Muscle layer of colon (tissue), 2 donors: ENCODE results near the gene GDPGP1.
"Not testable (repeated sequence)": the region's sequence is repeated elsewhere in the genome, so short reads cannot be mapped to it uniquely, and the experiment has no call there.

Experiments used
- H3K27ac ChIP-seq: one replicate; pipeline ENCODE4 v1.7.0; 2013; ENCODE audit warnings: low read depth, mild to moderate bottlenecking, low read length, moderate library complexity
- H3K27me3 ChIP-seq, 2 donors: one replicate each; pipeline ENCODE4 v1.7.0; 2013; ENCODE audit warnings: low read length in 2 of 2, mild to moderate bottlenecking in 2 of 2; ENCODE audit not compliant: insufficient read depth in 2 of 2, control insufficient read depth in 1 of 2
- H3K36me3 ChIP-seq: one replicate; pipeline ENCODE4 v1.7.0; 2013; ENCODE audit warnings: mild to moderate bottlenecking, low read length; ENCODE audit not compliant: insufficient read depth
- H3K4me1 ChIP-seq: one replicate; pipeline ENCODE4 v1.7.0; 2013; ENCODE audit warnings: mild to moderate bottlenecking, low read length; ENCODE audit not compliant: insufficient read depth
- H3K4me3 ChIP-seq, 2 donors: one replicate each; pipeline ENCODE4 v1.7.0; 2013; ENCODE audit warnings: low read length in 2 of 2, low read depth in 1 of 2, mild to moderate bottlenecking in 1 of 2, moderate library complexity in 1 of 2
- H3K9ac ChIP-seq: one replicate; pipeline ENCODE4 v1.7.0; 2013; ENCODE audit warnings: low read length
- H3K9me3 ChIP-seq: one replicate; pipeline ENCODE4 v1.7.0; 2013; ENCODE audit warnings: mild to moderate bottlenecking, low read length
- donor health status: abdominal sarcoma.
- donor health status: Adenocarcinoma of cecum.

GDPGP1 gene

DNA sequence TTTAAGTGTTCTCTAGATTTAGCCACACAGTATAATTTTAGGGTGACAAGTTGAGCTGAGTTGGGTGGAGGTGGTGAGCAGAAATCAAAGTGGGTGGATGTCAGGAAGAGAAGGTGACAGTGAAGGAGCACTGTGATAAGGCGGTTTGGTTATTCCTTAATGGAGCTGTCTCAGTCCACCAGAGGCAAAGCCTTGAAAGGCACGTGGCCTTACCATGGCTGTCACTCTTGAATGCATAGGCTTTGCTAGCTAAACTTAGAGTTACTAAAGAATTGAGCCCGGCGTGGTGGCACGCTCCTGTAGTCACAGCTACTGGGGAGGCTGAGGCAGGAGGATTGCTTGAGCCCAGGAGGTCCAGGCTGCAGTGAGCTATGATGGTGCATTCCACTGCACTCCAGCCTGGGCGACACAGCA is 14.8 kb downstream of the GDPGP1 start:
- Histone ChIP-seq H3K27me3 (no peaks in the 10 kb centered on the region), H3K27ac (no peak overlapping the region), H3K4me3 (peak overlapping the region in 1 of 2 donors; percentile 68), H3K9ac (no peak overlapping the region), H3K36me3 (no peaks in the 10 kb centered on the region), H3K9me3 (no peaks in the 10 kb centered on the region), H3K4me1 (peaks cover 9% of the 10 kb centered on the region)

DNA sequence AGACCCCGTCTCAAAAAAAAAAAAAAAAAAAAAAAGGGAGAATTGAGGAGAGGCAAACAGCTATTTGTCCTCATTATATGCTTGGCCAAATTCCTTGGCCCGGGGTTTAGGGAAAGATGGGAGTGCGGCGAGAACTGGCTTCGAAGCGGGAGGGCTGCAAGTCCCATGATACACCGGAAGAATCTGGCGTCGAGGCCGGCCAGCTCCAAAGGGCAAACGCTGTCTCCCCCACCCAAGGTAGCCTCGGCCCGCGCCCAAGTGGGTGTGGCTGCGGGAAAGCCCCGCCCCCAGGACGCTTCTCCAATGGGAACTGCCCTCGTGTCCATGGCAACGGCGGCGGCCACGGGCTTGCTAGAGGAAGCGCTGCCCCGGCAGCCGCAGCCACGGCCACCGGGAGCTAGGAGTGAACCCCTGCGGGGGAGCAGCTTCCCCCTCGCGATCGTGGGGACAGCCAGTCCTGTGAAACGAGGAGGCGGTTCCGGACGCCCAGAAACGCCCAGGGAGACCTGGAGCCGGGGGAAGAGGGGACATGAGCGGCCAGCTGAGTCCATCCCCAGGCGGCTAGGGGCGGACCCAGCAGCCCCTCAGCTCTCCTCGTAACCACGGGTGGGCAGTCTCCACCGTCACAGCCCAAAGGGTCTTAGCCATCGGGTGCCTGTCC is 15.3 kb downstream of the GDPGP1 start, which contains the start of gene TTLL13:
TTLL13 (plus strand) TSS at position 354 of the 661 bp plus-strand sequence. CDS start 1,075 bp downstream, outside the sequence.
- Histone ChIP-seq H3K9me3 (no peaks in the 10 kb centered on the region), H3K36me3 (no peaks in the 10 kb centered on the region), H3K4me1 (peaks cover 9% of the 10 kb centered on the region), H3K9ac (no peak within 1 kb of the TSS), H3K27me3 (no peaks in the 10 kb centered on the region), H3K27ac (no peak within 1 kb of the TSS), H3K4me3 (peak within 1 kb of the TSS; percentile 65 to 68)

DNA sequence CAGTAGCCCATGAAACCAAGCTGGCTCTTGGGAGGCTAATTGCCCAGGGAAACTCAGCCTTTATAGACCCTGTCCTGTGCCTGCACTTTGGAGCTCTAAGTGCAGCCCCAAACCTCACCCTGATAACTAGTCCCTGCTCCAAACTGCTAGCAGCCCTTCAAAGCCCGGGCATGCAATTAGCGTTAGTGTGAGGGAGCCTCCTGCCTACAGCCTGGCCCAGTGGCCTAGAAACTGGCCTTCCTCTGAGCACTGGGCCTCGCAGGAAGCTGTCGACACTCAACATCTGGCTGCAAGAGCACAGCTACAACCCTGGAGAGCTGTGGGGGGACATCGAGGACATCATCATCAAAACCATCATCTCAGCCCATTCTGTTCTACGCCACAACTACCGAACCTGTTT is 23.8 kb downstream of the GDPGP1 start:
- Histone ChIP-seq H3K36me3 (no peaks in the 10 kb centered on the region), H3K27me3 (no peaks in the 10 kb centered on the region), H3K4me1 (no peaks in the 10 kb centered on the region), H3K9ac (no peak overlapping the region), H3K9me3 (no peaks in the 10 kb centered on the region), H3K27ac (no peak overlapping the region), H3K4me3 (no peak overlapping the region)

DNA sequence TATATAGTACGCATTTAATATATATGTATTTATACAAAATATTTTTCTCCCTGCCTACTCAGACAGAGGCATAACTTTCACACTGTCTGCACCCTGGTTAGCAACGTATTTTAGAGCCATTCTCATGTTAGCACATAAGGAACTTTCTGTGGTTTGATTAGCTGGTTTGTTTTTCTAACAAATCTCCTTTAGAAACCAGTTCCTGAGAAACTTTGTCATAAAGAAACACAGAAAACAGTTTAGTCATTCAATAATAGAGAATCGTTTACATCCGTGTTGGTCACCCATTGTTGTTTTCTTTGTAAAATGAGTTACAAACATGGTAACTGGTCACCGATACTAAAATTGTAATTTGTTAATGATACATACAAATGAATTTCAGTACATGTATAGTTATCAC is 25.5 kb downstream of the GDPGP1 start:
- H3K27ac ChIP-seq: no peak overlapping the region

DNA sequence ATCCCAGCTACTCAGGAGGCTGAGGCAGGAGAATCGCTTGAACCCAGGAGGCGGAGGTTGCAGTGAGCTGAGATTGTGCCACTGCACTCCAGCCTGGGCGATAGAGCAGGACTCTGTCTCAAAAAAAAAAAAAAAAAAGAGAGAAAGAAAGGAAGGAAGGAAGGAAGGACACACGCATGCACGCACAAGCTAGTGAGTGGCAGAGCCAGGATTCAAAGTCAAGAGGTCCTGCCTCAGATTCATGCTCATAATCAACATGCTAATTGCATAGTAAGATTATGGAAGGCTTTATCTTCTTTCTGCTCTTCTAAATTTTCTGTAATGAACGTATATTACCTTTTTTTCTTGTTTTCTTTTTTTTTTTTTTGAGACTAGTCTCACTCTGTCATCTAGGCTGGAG is 26.7 kb downstream of the GDPGP1 start:
- not testable (repeated sequence) for H3K4me3 ChIP-seq, H3K4me1 ChIP-seq, H3K36me3 ChIP-seq, H3K9me3 ChIP-seq, H3K27me3 ChIP-seq, H3K27ac ChIP-seq, H3K9ac ChIP-seq

More for the DNA sequence above, 25.5 kb downstream of the GDPGP1 start:
- H3K9ac ChIP-seq: no peak overlapping the region
- peaks cover 4% of the 10 kb centered on the region for H3K4me1 ChIP-seq
- no peak overlapping the region for H3K4me3 ChIP-seq
- H3K9me3 ChIP-seq: no peaks in the 10 kb centered on the region
- H3K36me3 ChIP-seq: no peaks in the 10 kb centered on the region
- H3K27me3 ChIP-seq: no peaks in the 10 kb centered on the region

DNA sequence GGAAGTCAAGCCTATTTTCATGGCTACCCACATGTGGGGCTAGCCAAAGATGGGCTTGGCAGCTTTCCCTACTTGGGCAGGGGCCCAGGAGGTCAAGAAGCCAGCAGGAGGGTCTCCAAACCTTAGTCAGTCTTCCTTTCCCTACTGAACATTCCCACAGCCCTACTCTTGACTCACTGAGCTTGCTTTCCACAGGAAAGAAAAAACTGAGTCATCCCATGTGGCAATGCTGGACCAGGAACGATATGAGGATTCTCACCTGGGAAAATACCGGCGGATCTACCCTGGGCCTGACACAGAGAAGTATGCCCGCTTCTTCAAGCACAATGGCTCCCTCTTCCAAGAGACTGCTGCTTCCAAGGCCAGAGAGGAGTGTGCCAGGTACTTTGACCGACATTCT is 27.8 kb downstream of the GDPGP1 start:
- H3K27me3 ChIP-seq: no peaks in the 10 kb centered on the region
- H3K9me3 ChIP-seq: no peaks in the 10 kb centered on the region
- no peaks in the 10 kb centered on the region for H3K36me3 ChIP-seq
- no peak overlapping the region for H3K4me3 ChIP-seq
- no peak overlapping the region for H3K9ac ChIP-seq
- H3K27ac ChIP-seq: no peak overlapping the region
- peaks cover 11% of the 10 kb centered on the region for H3K4me1 ChIP-seq

DNA sequence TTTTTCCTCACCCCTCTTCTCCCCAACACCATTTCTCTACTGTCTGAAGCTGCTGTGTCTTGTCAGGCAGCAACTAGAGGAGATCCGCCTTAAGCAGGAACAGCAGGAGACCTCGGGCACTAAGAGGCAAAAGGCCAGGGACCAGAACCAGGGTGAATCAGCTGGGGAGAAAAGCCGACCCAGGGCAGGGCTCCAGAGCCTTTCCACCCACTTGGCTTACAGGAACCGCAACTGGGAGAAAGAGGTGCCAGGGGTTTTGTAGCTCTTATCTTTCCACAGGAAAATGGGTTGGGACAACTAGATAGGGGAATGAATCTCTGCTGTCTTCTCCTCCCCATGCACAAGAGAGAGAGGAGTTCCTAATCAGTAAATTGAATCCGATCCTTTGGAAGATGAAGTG is 28.4 kb downstream of the GDPGP1 start:
- Histone ChIP-seq H3K9me3 (no peaks in the 10 kb centered on the region), H3K27me3 (no peaks in the 10 kb centered on the region), H3K4me3 (no peak overlapping the region), H3K4me1 (peaks cover 17% of the 10 kb centered on the region), H3K36me3 (peaks cover under 1% of the 10 kb centered on the region), H3K9ac (no peak overlapping the region), H3K27ac (no peak overlapping the region)

DNA sequence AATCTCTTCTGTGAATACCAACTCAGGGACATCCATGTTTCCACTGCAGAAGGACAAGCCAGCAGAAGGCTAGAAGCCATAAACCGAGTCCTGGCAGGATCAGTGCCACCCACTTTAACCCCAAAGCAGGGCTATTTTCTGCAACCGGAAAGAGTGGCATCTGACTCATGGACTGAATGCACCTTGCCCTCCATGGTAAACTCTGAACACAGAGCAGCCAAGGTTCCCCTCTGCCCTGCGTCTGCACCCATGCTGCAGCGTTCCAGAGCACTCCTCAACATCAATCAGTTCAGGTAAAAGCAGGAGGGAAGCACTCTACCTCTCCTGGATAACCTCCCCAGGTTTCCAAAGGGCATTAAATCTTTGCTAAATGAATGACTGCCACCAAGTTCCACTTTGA is 30.7 kb downstream of the GDPGP1 start:
- Histone ChIP-seq H3K9ac (peak overlapping the region; percentile 83), H3K36me3 (peaks cover 9% of the 10 kb centered on the region), H3K27ac (peak overlapping the region; percentile 94), H3K4me1 (peaks cover 32% of the 10 kb centered on the region), H3K4me3 (peak overlapping the region; percentile 67 to 85), H3K27me3 (no peaks in the 10 kb centered on the region), H3K9me3 (no peaks in the 10 kb centered on the region)

DNA sequence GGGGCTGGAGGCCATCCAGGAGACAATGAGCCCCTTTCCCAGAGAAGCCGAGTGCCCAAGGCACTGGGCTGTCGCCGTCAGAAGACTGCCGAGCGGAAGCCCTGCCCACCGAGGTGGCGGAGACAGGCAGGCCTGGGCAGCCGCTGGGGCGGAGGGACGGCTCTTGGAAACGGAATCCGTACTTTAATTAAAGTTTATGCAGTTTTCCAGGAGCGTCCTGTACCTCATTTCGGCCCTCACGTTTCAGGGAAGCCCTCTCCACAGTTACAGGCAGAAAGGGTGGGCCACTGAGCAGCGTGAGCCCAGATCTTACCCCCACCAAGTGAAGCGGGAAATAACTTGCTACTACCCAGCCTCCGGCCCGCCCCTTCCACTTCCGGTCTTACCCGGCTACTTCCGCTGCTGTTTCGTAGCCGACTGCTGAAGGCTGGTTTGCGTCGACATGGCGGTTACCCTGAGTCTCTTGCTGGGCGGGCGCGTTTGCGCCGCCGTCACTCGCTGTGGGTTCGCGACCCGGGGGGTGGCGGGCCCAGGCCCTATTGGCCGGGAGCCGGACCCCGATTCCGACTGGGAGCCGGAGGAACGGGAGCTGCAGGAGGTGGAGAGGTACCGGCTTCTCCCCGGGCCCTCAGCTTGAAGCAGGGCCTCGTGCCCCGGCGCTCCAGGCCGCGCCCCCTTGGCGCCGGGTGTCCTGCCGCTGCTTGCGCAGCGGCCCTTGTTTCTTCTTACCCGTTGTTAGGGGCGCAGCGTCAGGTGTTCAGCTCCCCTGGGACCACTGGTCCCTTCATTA is 31.5 kb downstream of the GDPGP1 start, which contains the start of gene NGRN:
NGRN (plus strand) TSS at position 402 of the 790 bp plus-strand sequence; CDS start at position 443, 41 bp downstream.
- Histone ChIP-seq H3K4me1 (peaks cover 40% of the 10 kb centered on the region), H3K27me3 (no peaks in the 10 kb centered on the region), H3K27ac (peak within 1 kb of the TSS; percentile 94), H3K9me3 (no peaks in the 10 kb centered on the region), H3K4me3 (peak within 1 kb of the TSS; percentile 67 to 85), H3K9ac (peak within 1 kb of the TSS; percentile 83), H3K36me3 (peaks cover 17% of the 10 kb centered on the region)

DNA sequence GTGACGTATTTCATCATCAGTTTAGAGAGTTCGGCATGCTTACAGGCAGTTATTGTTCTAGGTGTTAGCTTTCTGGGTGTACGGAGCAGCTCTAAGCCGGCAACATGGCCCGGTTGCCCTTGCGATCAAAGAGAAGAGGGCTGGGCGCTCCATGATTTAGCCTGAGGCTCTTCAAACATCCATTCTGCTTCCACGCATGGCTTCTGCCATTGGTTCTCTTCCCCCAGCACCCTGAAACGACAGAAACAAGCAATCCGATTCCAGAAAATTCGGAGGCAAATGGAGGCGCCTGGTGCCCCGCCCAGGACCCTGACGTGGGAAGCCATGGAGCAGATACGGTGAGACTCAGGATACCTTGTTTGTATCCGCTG is 32.0 kb downstream of the GDPGP1 start:
- Histone ChIP-seq H3K9me3 (no peaks in the 10 kb centered on the region), H3K36me3 (peaks cover 23% of the 10 kb centered on the region), H3K27me3 (no peaks in the 10 kb centered on the region), H3K9ac (peak overlapping the region; percentile 83), H3K4me1 (peaks cover 44% of the 10 kb centered on the region), H3K27ac (peak overlapping the region; percentile 94), H3K4me3 (peak overlapping the region; percentile 67 to 85)

DNA sequence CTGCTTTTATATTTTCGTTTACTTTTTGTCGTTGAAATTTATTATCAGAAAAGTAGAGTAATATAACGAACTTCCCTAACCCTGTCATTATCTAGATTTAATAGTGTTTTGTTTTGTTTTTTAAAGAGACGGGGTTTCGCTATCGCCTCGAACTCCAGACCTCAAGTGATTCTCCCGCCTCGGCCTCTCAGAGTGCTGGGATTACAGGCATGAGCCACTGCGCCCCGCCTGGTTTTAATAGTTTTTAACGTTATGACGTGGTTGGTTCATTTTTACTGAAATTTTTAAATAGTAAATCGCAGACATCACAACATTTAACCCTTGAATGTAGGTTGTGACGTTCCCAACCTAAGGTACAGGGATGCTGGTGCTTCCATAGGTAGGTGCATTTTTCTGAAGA is 32.5 kb downstream of the GDPGP1 start:
- Histone ChIP-seq H3K4me1 (peaks cover 44% of the 10 kb centered on the region), H3K27me3 (no peaks in the 10 kb centered on the region), H3K4me3 (peak overlapping the region; percentile 67 to 85), H3K9me3 (no peaks in the 10 kb centered on the region), H3K9ac (peak overlapping the region; percentile 83), H3K36me3 (peaks cover 27% of the 10 kb centered on the region), H3K27ac (peak overlapping the region; percentile 94)
